ENCODE results near the gene TMSB4X.
"Not testable (repeated sequence)": the region's sequence is repeated elsewhere in the genome, so short reads cannot be mapped to it uniquely, and the experiment has no call there.

TMSB4X gene

GRCh38 chrX:12932244-12932643, 42.7 kb upstream of the TMSB4X start:
- no peaks in the 10 kb centered on the region for H3K27me3 ChIP-seq (ENCODE audit: insufficient read depth, poor library complexity, severe bottlenecking)
- TF ChIP-seq GABPA (IDR thresholded peaks at IDR 0.05; ENCODE audit: low read depth) = no peak
- no peak for TF ChIP-seq SPI1 (IDR thresholded peaks at IDR 0.05; ENCODE audit: borderline replicate concordance, low read depth)
- TF ChIP-seq, protein P1, sequence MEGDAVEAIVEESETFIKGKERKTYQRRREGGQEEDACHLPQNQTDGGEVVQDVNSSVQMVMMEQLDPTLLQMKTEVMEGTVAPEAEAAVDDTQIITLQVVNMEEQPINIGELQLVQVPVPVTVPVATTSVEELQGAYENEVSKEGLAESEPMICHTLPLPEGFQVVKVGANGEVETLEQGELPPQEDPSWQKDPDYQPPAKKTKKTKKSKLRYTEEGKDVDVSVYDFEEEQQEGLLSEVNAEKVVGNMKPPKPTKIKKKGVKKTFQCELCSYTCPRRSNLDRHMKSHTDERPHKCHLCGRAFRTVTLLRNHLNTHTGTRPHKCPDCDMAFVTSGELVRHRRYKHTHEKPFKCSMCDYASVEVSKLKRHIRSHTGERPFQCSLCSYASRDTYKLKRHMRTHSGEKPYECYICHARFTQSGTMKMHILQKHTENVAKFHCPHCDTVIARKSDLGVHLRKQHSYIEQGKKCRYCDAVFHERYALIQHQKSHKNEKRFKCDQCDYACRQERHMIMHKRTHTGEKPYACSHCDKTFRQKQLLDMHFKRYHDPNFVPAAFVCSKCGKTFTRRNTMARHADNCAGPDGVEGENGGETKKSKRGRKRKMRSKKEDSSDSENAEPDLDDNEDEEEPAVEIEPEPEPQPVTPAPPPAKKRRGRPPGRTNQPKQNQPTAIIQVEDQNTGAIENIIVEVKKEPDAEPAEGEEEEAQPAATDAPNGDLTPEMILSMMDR (IDR thresholded peaks at IDR 0.05; ENCODE audit: insufficient read depth, low read length) = no peak
- no peak for TF ChIP-seq POLR2AphosphoS5 (IDR thresholded peaks at IDR 0.05; ENCODE audit: low read depth)
- TF ChIP-seq, protein P2, sequence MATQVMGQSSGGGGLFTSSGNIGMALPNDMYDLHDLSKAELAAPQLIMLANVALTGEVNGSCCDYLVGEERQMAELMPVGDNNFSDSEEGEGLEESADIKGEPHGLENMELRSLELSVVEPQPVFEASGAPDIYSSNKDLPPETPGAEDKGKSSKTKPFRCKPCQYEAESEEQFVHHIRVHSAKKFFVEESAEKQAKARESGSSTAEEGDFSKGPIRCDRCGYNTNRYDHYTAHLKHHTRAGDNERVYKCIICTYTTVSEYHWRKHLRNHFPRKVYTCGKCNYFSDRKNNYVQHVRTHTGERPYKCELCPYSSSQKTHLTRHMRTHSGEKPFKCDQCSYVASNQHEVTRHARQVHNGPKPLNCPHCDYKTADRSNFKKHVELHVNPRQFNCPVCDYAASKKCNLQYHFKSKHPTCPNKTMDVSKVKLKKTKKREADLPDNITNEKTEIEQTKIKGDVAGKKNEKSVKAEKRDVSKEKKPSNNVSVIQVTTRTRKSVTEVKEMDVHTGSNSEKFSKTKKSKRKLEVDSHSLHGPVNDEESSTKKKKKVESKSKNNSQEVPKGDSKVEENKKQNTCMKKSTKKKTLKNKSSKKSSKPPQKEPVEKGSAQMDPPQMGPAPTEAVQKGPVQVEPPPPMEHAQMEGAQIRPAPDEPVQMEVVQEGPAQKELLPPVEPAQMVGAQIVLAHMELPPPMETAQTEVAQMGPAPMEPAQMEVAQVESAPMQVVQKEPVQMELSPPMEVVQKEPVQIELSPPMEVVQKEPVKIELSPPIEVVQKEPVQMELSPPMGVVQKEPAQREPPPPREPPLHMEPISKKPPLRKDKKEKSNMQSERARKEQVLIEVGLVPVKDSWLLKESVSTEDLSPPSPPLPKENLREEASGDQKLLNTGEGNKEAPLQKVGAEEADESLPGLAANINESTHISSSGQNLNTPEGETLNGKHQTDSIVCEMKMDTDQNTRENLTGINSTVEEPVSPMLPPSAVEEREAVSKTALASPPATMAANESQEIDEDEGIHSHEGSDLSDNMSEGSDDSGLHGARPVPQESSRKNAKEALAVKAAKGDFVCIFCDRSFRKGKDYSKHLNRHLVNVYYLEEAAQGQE (IDR thresholded peaks at IDR 0.05; ENCODE audit: insufficient replicate concordance, low read depth) = no peak
- DNase-seq (ENCODE audit: low read depth in 1 of 2, low spot score in 1 of 2) = no peak

GRCh38 chrX:12934850-12935249, 40.1 kb upstream of the TMSB4X start:
- Histone ChIP-seq H3K4me3 (replicated peaks; ENCODE audit: insufficient read depth, low read length) (no peak overlapping the region), H3K27ac (replicated peaks) (no peak overlapping the region), H3K27me3 (ENCODE audit: insufficient read depth, poor library complexity, severe bottlenecking) (no peaks in the 10 kb centered on the region)
- TF ChIP-seq, protein P2 (IDR thresholded peaks at IDR 0.05; ENCODE audit: insufficient replicate concordance, low read depth) = no peak
- TF ChIP-seq SPI1 (IDR thresholded peaks at IDR 0.05; ENCODE audit: borderline replicate concordance, low read depth) (no peak), GABPA (IDR thresholded peaks at IDR 0.05; ENCODE audit: low read depth) (no peak), POLR2AphosphoS5 (IDR thresholded peaks at IDR 0.05; ENCODE audit: low read depth) (no peak)
- TF ChIP-seq, protein P1 (IDR thresholded peaks at IDR 0.05; ENCODE audit: insufficient read depth, low read length) = no peak
- DNase-seq (ENCODE audit: low read depth in 1 of 2, low spot score in 1 of 2) = no peak

More at GRCh38 chrX:12932244-12932643, 42.7 kb upstream of the TMSB4X start:
- H3K4me3 ChIP-seq (replicated peaks; ENCODE audit: insufficient read depth, low read length) = no peak overlapping the region
- no peak overlapping the region for H3K27ac ChIP-seq (replicated peaks)

DNA sequence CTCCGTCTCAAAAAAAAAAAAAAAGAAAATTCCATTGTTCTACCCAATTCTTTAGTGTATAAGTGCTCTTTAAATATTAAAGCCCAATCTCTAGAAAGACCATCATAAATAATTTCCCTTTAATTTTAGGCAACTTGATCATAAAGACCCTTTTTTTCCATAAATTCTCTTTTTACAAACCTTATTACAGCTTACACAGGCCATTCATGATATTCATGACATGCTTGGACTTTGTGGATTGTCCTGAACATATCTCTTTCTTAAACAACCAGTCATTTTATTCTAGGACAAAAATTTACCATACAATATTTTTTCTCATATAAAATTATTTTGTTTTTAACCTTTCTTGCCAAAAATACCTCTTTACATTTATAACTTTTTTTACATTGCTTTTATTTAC, 38.0 kb upstream of the TMSB4X start:
- TF ChIP-seq, protein P2 (IDR thresholded peaks at IDR 0.05; ENCODE audit: insufficient replicate concordance, low read depth) = no peak
- DNase-seq (ENCODE audit: low read depth in 1 of 2, low spot score in 1 of 2) = no peak

DNA sequence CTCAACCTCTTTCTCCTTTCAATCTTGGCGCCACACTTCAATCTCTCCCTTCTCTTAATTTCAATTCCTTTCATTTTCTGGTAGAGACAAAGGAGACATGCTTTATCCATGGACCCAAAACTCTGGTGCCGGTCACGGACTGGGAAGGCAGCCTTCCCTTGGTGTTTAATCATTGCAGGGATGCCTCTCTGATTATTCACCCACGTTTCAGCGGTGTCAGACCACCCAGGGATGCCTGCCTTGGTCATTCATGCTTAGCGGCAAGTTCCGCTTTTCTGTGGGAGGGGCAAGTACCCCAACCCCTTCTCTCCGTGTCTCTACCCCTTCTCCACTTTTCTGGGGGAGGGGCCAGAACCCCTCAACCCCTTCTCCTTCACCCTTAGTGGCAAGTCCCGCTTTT, 34.4 kb upstream of the TMSB4X start:
- H3K27ac ChIP-seq (replicated peaks); DNase-seq (ENCODE audit: low read depth in 1 of 2, low spot score in 1 of 2); H3K27me3 ChIP-seq (ENCODE audit: insufficient read depth, poor library complexity, severe bottlenecking); H3K4me3 ChIP-seq (replicated peaks; ENCODE audit: insufficient read depth, low read length): not testable (repeated sequence)

More for the DNA sequence above, 38.0 kb upstream of the TMSB4X start:
- Histone ChIP-seq H3K4me3 (replicated peaks; ENCODE audit: insufficient read depth, low read length) (no peak overlapping the region), H3K27ac (replicated peaks) (no peak overlapping the region), H3K27me3 (ENCODE audit: insufficient read depth, poor library complexity, severe bottlenecking) (no peaks in the 10 kb centered on the region)

- H3K27ac ChIP-seq (replicated peaks); DNase-seq (ENCODE audit: low read depth in 1 of 2, low spot score in 1 of 2); H3K27me3 ChIP-seq (ENCODE audit: insufficient read depth, poor library complexity, severe bottlenecking); H3K4me3 ChIP-seq (replicated peaks; ENCODE audit: insufficient read depth, low read length): not testable (repeated sequence)
Observed at GRCh38 chrX:12943592-12943991, 31.3 kb upstream of the TMSB4X start.

GRCh38 chrX:12944452-12944851, 30.5 kb upstream of the TMSB4X start:
- not testable (repeated sequence) for H3K27me3 ChIP-seq (ENCODE audit: insufficient read depth, poor library complexity, severe bottlenecking); H3K27ac ChIP-seq (replicated peaks); H3K4me3 ChIP-seq (replicated peaks; ENCODE audit: insufficient read depth, low read length); DNase-seq (ENCODE audit: low read depth in 1 of 2, low spot score in 1 of 2)
